Loucy (cell line): Measurements from ENCODE around the gene SPRR2A.

Source experiments
- EZH2phosphoT487 ChIP-seq: fragments of 200-600 bp; IDR thresholded peaks from 2 replicates; pipeline ENCODE4 v1.6.1; 2018; ENCODE audit warnings: antibody characterized with exemption, mild to moderate bottlenecking, moderate library complexity, borderline replicate concordance
- TF ChIP-seq, protein P1 (sequence below): fragments of 200-600 bp; sonication (generic); conservative IDR thresholded peaks from 2 replicates; pipeline ENCODE4 v1.5.1; 2014; ENCODE audit warnings: mild to moderate bottlenecking, antibody characterized with exemption, low read length

DNA sequence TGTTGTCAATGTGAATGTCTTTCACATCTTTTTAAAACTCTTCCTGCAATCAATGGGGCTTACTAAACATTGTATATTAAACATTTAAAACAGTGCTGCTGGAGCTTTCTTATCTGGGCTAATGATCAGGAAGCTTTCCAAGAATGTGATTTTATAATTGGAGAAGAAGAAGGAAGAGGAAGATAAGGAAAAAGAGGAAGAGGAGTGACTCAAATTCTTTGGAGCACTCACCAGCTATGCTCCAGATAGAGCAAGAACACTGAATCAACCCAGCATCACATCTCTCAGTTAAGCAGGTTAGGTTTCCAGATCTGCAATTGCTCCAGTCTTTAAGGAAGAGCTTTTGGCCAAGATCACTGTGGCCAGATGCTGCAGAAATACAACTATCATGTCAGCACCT is 38.5 kb upstream of the SPRR2A start:
- TF ChIP-seq, protein P1, sequence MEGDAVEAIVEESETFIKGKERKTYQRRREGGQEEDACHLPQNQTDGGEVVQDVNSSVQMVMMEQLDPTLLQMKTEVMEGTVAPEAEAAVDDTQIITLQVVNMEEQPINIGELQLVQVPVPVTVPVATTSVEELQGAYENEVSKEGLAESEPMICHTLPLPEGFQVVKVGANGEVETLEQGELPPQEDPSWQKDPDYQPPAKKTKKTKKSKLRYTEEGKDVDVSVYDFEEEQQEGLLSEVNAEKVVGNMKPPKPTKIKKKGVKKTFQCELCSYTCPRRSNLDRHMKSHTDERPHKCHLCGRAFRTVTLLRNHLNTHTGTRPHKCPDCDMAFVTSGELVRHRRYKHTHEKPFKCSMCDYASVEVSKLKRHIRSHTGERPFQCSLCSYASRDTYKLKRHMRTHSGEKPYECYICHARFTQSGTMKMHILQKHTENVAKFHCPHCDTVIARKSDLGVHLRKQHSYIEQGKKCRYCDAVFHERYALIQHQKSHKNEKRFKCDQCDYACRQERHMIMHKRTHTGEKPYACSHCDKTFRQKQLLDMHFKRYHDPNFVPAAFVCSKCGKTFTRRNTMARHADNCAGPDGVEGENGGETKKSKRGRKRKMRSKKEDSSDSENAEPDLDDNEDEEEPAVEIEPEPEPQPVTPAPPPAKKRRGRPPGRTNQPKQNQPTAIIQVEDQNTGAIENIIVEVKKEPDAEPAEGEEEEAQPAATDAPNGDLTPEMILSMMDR: no peak
- TF ChIP-seq EZH2phosphoT487: no peak
